HG02938 (cell line): ENCODE data around the gene AUTS2.

Experiments used
- ATAC-seq: cut with Tn5 transposase; IDR thresholded peaks from one replicate; pipeline ENCODE4 v1.9.1; 2021; ENCODE audit warnings: mild to moderate bottlenecking, moderate library complexity; ENCODE audit not compliant: unreplicated experiment

The AUTS2 gene

GRCh38 chr7:70545214-70545613 lies 946.9 kb downstream of the AUTS2 start:
- no peak for ATAC-seq

DNA sequence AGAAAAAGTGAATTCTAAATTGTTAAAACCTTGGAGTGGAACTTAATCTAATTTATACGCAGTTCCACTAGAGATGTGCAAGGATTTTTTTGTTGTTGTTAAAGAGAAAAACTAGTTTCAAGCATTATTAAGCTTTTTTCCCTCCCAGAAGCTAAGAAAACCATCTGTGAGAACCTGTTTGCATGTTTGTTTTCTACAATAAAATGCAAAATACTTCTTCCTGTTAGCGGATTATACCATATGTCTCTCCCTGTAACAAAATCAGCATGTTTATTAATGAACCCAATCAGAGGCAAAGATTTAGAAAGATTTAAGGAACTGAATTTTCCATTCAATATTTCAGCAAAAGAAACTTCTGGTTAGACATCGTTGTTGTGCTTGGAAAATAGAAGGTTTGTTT lies 953.9 kb downstream of the AUTS2 start:
- no peak for ATAC-seq

- ATAC-seq, result no peak
These were observed 955.1 kb downstream of the AUTS2 start for GRCh38 chr7:70553364-70553763.

DNA sequence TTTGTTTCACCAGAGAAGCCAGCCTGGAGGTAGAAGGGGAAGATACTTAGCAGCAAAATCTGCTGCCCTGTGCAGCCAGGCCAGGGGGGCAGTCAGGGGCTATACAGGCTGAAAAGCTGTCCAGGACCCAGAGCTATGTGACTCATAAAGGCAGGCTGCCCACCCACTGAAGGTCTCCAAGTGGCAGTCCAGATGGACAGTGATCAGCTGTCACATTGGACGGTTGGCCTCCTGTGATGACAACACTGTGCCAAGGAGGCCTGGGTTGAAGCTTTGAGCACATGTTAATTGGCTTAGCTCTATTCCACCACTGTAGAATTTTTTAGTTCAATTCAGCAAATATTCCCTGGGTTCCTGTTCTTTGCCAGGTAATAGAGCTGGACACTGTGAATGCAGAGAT lies 956.4 kb downstream of the AUTS2 start:
- no peak for ATAC-seq

GRCh38 chr7:70556761-70557160 lies 958.5 kb downstream of the AUTS2 start:
- ATAC-seq, result no peak

DNA sequence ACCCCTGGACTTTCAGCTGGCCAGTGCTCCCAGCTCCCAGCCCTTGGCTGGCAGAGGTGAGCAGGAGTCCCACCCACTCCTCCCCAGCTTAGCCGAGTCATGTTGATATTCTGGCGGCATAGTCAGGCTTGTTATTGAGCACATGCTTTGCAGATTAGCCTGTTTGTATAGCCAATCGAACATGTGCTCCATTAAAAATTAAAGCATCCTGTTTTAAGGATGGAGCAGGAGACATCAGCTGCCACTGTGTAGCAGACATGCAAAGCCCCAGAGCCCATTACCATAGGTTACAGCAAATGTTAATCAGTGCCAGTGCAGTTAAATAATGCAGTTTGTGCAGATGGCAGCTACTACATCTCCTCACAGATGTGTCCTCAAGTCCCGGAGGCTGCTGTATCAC lies 959.1 kb downstream of the AUTS2 start:
- ATAC-seq, result no peak

DNA sequence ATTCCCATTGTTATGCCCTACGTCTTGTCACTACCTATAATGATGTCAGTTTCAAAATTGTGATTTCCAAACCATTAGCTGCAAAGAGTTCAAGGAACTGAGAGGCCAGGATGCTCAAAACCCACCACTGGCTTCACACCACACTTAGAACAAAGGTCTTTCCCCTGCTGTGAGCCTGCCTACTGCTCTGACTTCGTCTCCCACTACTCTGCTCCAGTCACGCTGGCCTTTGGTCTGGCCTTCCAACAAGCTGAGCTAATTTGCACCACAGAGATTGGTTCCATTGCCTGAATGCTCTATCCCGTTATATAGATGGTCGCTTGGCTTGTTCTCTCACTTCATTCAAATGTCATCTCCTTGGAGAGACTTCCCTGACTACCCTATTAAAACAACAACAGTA lies 961.5 kb downstream of the AUTS2 start:
- ATAC-seq, result no peak

DNA sequence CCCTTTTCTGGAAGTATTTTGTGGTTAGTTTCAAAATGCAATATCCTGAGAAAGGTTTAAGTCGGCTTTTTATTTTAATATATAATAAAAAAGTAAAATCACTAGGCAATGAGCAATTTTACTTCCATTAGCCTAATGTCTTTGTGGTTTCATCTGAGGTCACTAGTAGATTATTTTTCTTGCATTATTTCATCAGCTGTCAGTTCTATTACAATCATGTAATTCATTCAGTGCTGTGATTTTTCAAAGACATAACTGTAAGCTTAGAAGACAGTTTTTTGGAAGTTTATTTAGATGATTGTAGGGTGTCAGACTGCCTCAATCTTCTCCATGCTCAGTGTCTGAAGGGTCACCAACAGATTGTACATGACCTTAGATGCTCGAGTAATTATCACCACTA lies 965.7 kb downstream of the AUTS2 start:
- ATAC-seq, result no peak

- ATAC-seq, result no peak
These were observed 967.6 kb downstream of the AUTS2 start for GRCh38 chr7:70565721-70566370.

GRCh38 chr7:70566671-70567070 lies 968.4 kb downstream of the AUTS2 start:
- ATAC-seq, result no peak

- no peak for ATAC-seq
These were observed 970.5 kb downstream of the AUTS2 start for GRCh38 chr7:70568674-70569334.

- ATAC-seq, result no peak
These were observed 971.1 kb downstream of the AUTS2 start for GRCh38 chr7:70569335-70569819.

DNA sequence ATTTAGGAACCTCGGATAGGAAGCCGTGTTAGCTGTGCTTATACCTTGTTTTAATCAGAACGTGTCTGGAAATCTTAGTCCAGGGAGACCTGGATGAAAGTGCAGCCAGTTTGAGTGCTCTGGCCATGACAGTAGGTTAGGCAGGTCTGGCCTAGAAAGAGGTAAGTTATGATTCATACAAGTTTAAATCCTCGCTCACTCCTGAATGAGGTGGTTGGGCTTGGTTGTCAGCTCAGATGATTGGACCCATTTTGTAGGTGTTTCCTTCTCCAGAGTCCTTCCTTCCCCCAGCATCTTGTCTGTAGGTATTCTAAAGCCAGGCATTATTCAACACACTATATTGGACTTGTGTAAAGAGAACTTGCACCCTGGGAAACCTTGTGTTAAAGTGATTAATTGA lies 971.8 kb downstream of the AUTS2 start:
- no peak for ATAC-seq

- no peak for ATAC-seq
These were observed 972.7 kb downstream of the AUTS2 start for GRCh38 chr7:70570961-70571360.

- no peak for ATAC-seq
These were observed 973.2 kb downstream of the AUTS2 start for GRCh38 chr7:70571403-70571934.

DNA sequence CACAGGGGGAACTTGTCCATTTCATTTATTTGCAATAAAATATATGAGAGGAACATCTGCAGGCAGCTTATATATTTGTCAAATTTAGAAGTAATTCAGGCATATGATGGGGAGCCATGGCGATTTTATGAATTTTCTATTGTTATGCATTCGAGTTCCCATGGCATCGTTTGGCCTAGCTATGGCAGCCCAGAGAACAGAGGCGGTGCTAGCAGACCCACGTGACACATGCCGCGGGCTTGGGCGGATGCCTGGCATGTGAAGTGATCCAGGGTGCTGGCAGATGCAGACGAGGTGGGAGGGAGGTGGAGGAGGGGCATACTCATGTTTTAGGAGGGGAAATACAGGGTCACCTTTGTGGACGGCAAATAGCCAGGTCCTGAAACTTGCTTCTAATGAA lies 973.7 kb downstream of the AUTS2 start:
- no peak for ATAC-seq

- no peak for ATAC-seq
These were observed 974.3 kb downstream of the AUTS2 start for GRCh38 chr7:70572571-70572970.

- no peak for ATAC-seq
These were observed 974.9 kb downstream of the AUTS2 start for GRCh38 chr7:70573071-70573661.

GRCh38 chr7:70573696-70574095 lies 975.4 kb downstream of the AUTS2 start:
- no peak for ATAC-seq

- ATAC-seq, result no peak
These were observed 976.1 kb downstream of the AUTS2 start for GRCh38 chr7:70574314-70574834.

GRCh38 chr7:70574970-70575799 lies 976.9 kb downstream of the AUTS2 start:
- ATAC-seq, result no peak
